ENCODE data around the gene KCNJ13.
A peak's percentile ranks its signal among the peaks of the same experiment; 100 is the strongest.

- TF ChIP-seq CTCF (conservative IDR thresholded peaks at IDR 0.05) (peak; percentile 51), EZH2 (IDR thresholded peaks at IDR 0.05; ENCODE audit: low read depth) (no peak)
Measured at GRCh38 chr2:232809349-232810124, 33.2 kb upstream of the KCNJ13 start.
